ENCODE results near the gene GRAMD1B. TPM values are rescaled to one million over a fixed set of nuclear protein-coding genes. Genes with fewer than 3 reads are reported as not detected.
A peak's percentile ranks its signal among the peaks of the same experiment; 100 is the strongest.
"Not testable (repeated sequence)": the region's sequence is repeated elsewhere in the genome, so short reads cannot be mapped to it uniquely, and the experiment has no call there.

GRAMD1B gene
- polyA plus RNA-seq, 2 of the 4 experiments (the other 2 are of a cell fraction), result 55.5 to 108 TPM

DNA sequence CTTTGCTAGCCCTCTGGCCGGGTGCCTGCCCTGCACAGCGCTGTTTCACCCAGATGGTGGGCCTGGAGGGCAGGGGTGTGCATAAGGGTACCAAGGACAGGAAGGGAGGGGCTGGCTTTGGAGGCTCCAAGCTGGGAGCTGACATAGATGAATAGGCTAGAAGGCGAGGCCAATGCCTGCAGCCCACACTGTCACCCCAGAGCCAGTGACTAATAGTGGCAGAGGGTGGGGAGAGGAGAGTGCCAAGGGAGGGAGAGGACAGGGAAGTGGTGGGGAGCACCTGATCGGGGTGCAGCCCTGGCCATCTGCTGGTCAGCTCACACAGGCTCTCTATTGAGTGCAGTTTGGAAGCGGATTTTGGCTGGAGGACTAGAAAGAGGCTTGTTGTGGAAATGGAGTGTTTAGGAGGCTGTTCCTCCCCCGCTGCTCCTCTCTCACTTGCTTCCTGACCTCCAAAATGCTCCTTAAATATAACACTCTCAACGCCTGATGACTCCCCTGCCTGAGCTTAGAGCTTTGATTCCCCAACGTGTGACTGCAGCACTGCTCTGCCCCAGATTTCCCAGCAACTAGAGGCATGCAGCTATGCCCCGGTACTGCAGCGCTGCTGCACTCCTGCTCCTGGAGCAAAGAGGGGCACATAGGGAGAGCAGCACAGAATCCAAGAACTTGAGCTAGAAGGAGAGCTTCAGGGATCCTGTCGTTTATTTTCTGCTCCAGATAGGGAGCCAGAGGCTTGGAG, 89.2 kb downstream of the GRAMD1B start (continued):
- no peak for TF ChIP-seq ELK1 (IDR thresholded peaks at IDR 0.05; ENCODE audit: low read depth, low read length)
- no peak for TF ChIP-seq MAX (IDR thresholded peaks at IDR 0.05)
- no peak for TF ChIP-seq KDM5A (IDR thresholded peaks at IDR 0.05)
- no peak for TF ChIP-seq EHMT2 (IDR thresholded peaks at IDR 0.05; ENCODE audit: low read depth)
- no peak for TF ChIP-seq ATOH8 (CRISPR knock-in tag; IDR thresholded peaks at IDR 0.05; ENCODE audit: low read depth)
- TF ChIP-seq HOXB13 (CRISPR knock-in tag; IDR thresholded peaks at IDR 0.05; ENCODE audit: low read depth), result no peak
- TF ChIP-seq EHF (CRISPR knock-in tag; IDR thresholded peaks at IDR 0.05), result no peak
- TF ChIP-seq CBX8 (IDR thresholded peaks at IDR 0.05), result no peak

DNA sequence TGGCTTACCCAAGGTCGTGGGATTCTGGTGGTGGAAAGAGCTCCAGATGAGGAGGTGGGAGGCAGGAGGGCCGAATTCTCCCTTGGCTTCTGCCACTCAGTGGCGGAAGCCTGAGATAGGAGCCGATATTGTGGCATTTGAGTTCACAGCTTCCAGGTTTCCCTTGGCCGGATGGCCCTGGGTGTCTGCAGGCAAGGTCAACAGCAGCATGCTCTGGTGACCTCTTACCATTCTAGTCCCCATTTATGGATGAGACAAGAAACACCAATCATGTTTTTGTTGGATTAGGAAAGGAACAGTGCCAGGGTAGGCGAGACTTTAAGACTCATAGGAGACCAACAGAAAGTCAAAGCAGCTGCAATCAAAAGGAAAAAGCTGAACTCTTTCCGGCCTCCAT, 89.7 kb downstream of the GRAMD1B start:
- H3K9me3 ChIP-seq, result no peaks in the 10 kb centered on the region
- no peak overlapping the region for H3K4me3 ChIP-seq
- no peak overlapping the region for H3K4me2 ChIP-seq
- DNase-seq (ENCODE audit: low read depth in 1 of 2, low spot score in 1 of 2) (no peak), FAIRE-seq (no peak), ATAC-seq (no peak; a peak in 1 of 6 replicates)
- CTCF ChIA-PET, result interaction anchor here (0.7 to 2.5 kb wide), 4 partner anchors 9 to 57 kb away, joined by 3 to 9 read pairs (median 4); no protein-coding TSS in a partner anchor
- POLR2A ChIA-PET, result no interaction called here
- WGBS (ENCODE audit: missing lambda C conversion rate), result 90% methylated on average over 7 of the region's 7 CpGs
- H3K4me1 ChIP-seq, result peaks cover 20% of the 10 kb centered on the region
- peak overlapping the region in 1 of 2 experiments; percentile 45; a peak in 1 of 6 replicates for H3K27ac ChIP-seq
- TF ChIP-seq CHD2 (IDR thresholded peaks at IDR 0.05; ENCODE audit: low read length, partially characterized antibody) (no peak), BHLHE40 (IDR thresholded peaks at IDR 0.05; ENCODE audit: low read depth, low read length) (no peak), FOSL2 (IDR thresholded peaks at IDR 0.05) (no peak), FOSL2 (CRISPR knock-in tag; IDR thresholded peaks at IDR 0.05) (no peak), CBX2 (IDR thresholded peaks at IDR 0.05; ENCODE audit: borderline replicate concordance, low read depth) (no peak), ZFP36 (IDR thresholded peaks at IDR 0.05; ENCODE audit: borderline replicate concordance, partially characterized antibody) (no peak), HOXB13 (CRISPR knock-in tag; IDR thresholded peaks at IDR 0.05; ENCODE audit: low read depth) (no peak), TFCP2L1 (CRISPR knock-in tag; IDR thresholded peaks at IDR 0.05) (no peak), ZNF302 (CRISPR knock-in tag; IDR thresholded peaks at IDR 0.05) (no peak), CBX8 (IDR thresholded peaks at IDR 0.05) (no peak)

DNA sequence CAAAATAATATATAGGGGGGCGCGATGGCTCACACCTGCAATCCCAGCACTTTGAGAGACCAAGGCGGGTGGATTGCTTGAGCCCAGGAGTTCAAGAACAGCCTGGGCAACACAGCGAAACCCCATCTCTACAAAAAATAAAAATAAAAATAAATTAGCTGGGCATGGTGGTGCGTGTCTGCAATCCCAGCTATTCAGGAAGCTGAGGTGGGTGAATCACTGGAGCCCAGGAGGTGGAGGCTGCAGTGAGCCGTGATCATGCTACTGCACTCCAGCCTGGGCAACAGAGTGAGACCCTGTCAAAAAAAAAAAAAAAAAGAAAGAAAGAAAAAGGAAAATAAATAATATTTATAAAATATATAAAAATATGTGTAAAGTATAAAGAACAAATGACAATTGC, 90.4 kb downstream of the GRAMD1B start:
- ATAC-seq; H3K4me3 ChIP-seq; H3K27ac ChIP-seq; DNase-seq (ENCODE audit: low read depth in 1 of 2, low spot score in 1 of 2); FAIRE-seq; H3K4me2 ChIP-seq; H3K9me3 ChIP-seq; POLR2A ChIA-PET: not testable (repeated sequence)
- peaks cover 20% of the 10 kb centered on the region for H3K4me1 ChIP-seq
- CTCF ChIA-PET, result interaction anchor here (2.2 to 2.5 kb wide), 2 partner anchors 9 to 56 kb away, joined by 8 to 9 read pairs; no protein-coding TSS in a partner anchor
- WGBS (ENCODE audit: missing lambda C conversion rate), result 92% methylated on average over 6 of the region's 6 CpGs

- POLR2A ChIA-PET, result no interaction called here
- 76% methylated on average over 3 of the region's 3 CpGs for WGBS (ENCODE audit: missing lambda C conversion rate)
- ATAC-seq (no peak), FAIRE-seq (no peak), DNase-seq (ENCODE audit: low read depth in 1 of 2, low spot score in 1 of 2) (no peak)
- H3K27ac ChIP-seq, result no peak overlapping the region
- peaks cover 20% of the 10 kb centered on the region for H3K4me1 ChIP-seq
- H3K4me3 ChIP-seq, result no peak overlapping the region
- CTCF ChIA-PET, result interaction anchor here (2.2 to 2.5 kb wide), 2 partner anchors 10 to 55 kb away, joined by 8 to 9 read pairs; no protein-coding TSS in a partner anchor
- TF ChIP-seq HOXA7 (CRISPR knock-in tag; IDR thresholded peaks at IDR 0.05) (no peak), ESRRA (IDR thresholded peaks at IDR 0.05; ENCODE audit: borderline replicate concordance, low read length) (no peak), CBX2 (IDR thresholded peaks at IDR 0.05; ENCODE audit: borderline replicate concordance, low read depth) (no peak), NPAS2 (CRISPR knock-in tag; IDR thresholded peaks at IDR 0.05; ENCODE audit: borderline replicate concordance) (no peak), CEBPB (IDR thresholded peaks at IDR 0.05) (no peak), CHD4 (IDR thresholded peaks at IDR 0.05; ENCODE audit: borderline replicate concordance) (no peak), TFCP2L1 (CRISPR knock-in tag; IDR thresholded peaks at IDR 0.05) (no peak), KDM1A (IDR thresholded peaks at IDR 0.05; ENCODE audit: low read depth) (no peak), EHF (CRISPR knock-in tag; IDR thresholded peaks at IDR 0.05) (no peak), ZSCAN20 (CRISPR knock-in tag; IDR thresholded peaks at IDR 0.05) (no peak), RNF2 (IDR thresholded peaks at IDR 0.05; ENCODE audit: borderline replicate concordance, low read depth) (no peak), PBX3 (IDR thresholded peaks at IDR 0.05) (no peak), HOXB13 (CRISPR knock-in tag; IDR thresholded peaks at IDR 0.05; ENCODE audit: low read depth) (no peak), MAFK (IDR thresholded peaks at IDR 0.05; ENCODE audit: partially characterized antibody) (no peak)
- no peak overlapping the region for H3K4me2 ChIP-seq
- H3K9me3 ChIP-seq, result no peaks in the 10 kb centered on the region
These were observed 90.9 kb downstream of the GRAMD1B start for GRCh38 chr11:123521001-123521400.
